D341Med (cell line): ENCODE results near the gene NRXN3.

Experiments used
- DNase-seq: peaks from one replicate; pipeline ENCODE4 v3.0.0; 2012; ENCODE audit warnings: low spot score

The NRXN3 gene

GRCh38 chr14:79638672-79639266, 1468.6 kb downstream of the NRXN3 start:
- DNase-seq, result no peak

GRCh38 chr14:79639613-79640012, 1469.4 kb downstream of the NRXN3 start:
- no peak for DNase-seq

DNA sequence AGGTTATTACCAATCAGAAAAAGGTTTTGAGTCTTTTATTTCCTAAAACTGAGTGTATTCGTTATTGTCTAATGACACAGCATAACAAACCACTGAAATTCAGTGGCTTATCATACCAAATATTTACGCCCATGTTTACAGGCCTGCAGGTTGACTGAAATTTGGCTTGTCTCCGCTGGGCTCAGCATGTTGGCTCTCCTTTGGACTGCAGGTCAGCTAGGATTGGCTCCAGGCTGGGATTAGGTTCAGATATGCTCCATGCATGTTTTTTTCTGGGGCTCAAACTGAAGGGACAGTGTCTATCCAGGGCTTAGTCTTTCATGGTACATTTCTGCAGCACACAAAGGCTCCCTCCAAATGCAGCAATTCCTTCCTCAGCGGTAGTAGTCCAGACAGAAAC, 1471.2 kb downstream of the NRXN3 start:
- DNase-seq, result no peak

GRCh38 chr14:79643132-79643531, 1473.0 kb downstream of the NRXN3 start:
- DNase-seq, result no peak

DNA sequence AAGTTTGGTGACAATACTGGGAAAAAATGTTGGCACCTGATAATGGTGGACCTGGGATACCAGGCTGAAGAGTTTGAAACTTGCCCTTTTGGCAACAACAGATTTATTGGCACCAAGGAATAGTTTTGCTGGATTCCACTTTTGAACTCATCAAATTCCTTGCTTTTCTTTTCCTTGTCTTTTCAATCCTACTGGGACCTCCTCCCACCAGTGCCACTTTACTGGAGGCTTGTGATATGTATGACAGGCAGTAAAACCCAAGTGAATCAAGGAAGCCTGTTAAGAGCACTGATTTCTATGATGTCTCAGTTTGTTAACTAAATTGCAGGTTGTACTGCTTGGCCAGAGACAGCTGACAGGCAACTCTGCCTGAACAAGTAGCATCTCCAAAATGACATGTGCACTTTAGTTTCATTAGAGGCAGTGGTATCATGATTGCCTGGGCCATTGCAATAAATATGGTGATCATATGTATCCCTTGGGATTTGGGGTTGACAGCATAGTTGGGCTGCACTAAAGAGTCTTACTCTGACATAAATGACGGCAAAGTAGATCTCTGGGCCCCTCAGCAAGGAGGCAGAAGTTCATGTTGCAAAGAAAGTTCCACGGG, 1475.7 kb downstream of the NRXN3 start:
- DNase-seq, result no peak

GRCh38 chr14:79649856-79650255, 1479.7 kb downstream of the NRXN3 start:
- no peak for DNase-seq

DNA sequence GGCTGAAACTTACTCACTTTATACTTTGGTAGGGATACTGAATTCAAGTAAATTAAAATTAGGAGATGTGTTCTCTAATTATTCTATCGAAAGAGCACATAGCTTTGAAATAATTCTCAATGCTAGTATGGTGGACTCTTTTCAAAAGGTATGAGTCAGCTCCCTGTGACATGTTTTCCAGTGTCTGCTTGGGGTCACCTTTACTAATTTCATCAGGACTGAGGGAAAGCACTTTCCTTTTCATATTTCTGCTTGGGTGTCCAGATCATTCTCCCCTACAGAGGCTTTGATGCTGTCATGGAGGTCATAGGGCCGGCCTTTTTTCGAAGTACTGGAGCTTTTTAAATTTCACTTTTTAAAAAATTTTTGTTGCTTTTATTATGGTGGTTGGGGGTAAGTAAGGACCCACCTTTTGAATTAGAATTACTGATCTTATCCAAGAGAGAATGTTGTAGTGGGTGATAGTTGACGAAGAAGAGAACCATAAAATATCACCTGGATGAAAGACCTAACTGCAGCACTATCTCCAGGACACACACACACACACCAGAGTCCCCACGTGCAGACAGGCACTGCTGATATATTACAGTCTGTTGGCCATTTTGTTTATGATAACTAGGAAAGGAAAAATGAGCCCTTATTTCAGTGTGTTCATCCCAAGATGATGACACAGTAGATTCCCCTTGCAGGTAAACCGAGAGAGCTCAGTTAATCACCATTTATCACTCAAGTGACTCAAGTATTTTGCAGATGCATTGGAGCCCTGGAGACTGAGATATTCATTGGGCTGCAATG, 1482.5 kb downstream of the NRXN3 start:
- DNase-seq, result no peak

DNA sequence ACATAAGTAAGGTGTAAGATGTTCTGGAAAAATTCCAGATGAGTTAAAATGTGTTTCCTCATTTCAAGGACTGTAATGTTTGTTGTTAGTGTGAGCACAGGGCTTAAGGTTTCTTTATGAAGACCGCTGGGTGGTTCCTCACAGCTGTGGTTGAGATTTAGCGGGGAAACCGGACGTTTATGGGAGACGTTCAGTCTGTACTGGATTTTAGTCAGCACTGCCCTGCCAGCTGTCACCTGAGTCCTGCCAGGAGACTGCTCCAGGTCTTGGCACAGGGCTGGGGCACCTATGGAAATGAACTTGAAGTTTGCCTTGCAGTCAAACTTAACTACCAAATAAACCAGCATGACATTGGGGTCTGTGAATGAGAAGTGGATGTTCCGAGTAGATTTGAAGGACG, 1485.9 kb downstream of the NRXN3 start:
- DNase-seq, result no peak

GRCh38 chr14:79656496-79656895, 1486.3 kb downstream of the NRXN3 start:
- no peak for DNase-seq

DNA sequence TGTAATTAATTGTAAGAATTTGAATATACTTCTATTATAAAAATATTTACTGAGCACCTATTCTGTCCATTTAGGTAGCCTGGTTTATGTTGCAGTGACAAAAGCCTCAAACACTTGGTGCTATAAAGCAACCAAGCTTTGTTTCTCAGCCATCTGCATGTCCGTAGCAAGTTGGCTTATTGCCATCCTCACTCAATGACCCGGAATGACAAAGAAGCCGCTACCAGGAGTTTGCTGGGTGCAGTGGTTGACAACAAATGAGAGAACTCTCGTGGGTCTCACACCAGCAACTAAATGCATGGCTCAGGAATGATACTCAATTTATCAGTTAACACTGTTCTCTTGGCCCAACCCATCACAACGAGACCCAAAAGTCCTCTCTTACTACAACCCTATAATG, 1488.0 kb downstream of the NRXN3 start:
- no peak for DNase-seq

- no peak for DNase-seq
Measured at GRCh38 chr14:79658769-79659168, 1488.6 kb downstream of the NRXN3 start.

DNA sequence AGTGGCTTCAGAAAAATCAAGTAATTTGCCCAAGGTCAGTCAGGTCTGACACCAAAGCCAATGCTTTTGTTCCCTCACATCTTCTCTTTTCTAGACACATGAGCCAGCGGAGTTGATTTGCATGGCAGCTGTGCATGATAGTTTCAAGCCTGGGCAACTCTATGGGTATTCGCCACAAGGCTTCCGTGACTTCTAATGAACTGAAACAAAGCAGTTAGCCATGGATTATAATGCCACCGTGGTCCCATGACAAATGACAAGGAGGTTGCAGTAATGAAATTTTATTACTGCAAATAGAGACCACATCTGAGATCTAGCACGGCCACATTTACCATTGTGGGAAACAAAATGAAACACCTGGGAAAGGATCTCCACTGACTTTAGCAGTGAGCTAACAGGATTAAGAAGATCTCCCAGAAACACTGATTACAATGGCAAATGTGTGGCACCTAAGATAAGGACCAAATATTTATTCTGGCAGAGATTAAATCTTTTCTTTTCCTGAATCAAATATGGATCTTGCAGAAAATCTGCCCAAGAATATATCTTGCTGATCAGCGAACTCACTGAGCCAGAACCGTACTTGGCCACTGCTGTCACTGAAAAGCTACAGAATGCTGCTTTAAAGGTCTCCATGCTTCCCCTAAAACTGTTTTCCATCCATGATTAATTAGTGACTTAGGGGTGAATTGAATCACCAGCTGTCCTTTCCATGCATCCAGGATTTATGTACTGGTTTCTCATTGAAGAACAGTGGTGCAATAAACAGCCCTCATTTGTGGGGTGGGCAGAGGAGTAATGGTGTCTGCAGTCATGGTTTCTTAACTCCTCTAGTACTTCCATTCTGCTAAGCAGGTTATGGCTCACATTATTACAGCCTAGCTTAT, 1490.1 kb downstream of the NRXN3 start:
- no peak for DNase-seq

DNA sequence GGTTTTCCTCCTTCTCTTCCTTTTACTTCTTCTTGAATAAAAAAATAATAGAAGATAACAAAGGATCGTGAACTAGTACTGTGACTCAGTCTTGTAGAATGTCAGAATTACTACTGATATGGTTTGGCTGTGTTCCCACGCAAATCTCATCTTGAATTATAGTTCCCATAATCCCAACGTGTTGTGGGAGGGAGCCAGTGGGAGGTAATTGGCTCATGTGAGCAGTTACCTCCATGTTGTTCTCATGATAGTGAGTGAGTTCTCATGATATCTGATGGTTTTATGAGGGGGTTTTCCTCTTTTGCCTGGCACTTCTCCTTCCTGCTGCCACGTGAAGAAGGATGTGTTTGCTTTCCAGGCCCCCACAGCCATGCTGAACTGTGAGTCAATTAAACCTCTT, 1491.6 kb downstream of the NRXN3 start:
- no peak for DNase-seq

DNA sequence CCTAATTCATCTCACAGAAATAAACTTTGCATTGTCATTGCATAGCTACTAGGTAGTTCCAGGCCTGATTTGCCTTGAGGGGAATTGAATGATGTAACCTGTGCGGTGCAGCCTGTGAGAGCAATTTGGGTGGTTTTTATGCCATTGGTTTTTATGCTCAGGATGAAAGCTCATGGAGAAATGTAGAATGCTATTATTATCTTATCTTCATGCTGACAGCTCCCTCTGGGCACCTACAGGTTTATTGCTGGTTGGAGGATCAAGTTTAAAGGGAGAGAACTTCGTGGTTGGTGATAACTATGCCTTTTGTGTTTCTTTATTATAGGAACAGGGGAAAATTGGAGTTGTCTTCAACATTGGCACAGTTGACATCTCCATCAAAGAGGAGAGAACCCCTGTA, 1493.3 kb downstream of the NRXN3 start:
- no peak for DNase-seq

GRCh38 chr14:79665556-79665955, 1495.4 kb downstream of the NRXN3 start:
- no peak for DNase-seq

DNA sequence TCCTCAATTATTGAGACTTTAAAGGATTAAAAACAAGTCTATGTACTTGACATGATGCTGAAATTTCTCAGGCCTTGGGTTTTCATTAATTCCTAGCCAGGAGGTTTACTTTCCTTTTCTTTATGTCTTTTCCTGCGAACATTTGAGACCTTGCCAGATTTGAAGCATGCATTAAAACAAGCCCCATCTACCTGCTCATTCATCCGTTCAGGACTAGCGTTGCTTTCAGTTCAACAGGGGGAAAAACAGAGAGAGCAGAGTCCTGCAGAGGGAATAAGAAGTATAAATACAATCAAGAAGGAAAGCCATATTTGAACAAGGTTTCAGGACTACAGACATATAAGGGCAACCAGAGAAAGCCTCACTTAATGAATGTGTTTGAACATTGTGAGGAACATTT, 1498.8 kb downstream of the NRXN3 start:
- no peak for DNase-seq

DNA sequence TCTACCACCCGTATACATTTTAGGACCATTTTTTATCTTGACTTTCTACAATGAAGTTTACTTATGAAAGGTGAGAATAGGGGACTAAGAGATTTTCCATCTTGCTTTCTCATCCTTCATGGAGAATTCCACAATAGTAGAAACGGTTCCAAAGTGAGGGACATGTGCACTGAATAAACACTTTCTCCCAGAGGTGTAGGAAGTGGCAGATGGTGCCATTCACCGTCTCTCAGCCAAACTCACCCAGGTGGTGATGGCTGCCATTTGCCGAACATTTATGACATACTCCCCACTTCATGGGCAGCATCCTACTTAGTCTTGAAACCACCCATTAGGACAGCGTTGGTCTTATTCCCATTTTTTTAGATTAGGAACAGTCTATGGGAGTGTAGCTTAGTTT, 1500.6 kb downstream of the NRXN3 start:
- DNase-seq, result no peak

DNA sequence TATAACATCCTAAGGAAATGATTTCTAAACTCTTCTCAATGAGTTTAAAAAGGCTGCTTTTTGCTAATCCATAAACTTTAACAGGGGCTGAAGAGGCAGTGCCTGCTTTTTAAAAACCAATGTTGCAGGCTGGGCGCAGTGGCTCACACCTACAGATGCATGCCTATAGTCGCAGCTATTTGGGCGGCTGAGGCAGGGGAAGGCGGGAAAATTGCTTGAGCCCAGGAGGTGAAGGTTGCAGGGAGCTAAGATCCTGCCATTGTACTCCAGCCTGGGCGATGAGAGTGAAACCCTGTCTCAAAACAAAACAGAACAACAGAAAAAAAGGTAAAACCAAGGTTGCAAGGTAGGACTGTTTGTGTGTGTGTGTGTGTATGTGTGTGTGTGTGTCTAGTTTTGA, 1509.9 kb downstream of the NRXN3 start:
- no peak for DNase-seq

GRCh38 chr14:79686196-79686595, 1516.0 kb downstream of the NRXN3 start:
- DNase-seq, result no peak

GRCh38 chr14:79690960-79691359, 1520.8 kb downstream of the NRXN3 start:
- no peak for DNase-seq

DNA sequence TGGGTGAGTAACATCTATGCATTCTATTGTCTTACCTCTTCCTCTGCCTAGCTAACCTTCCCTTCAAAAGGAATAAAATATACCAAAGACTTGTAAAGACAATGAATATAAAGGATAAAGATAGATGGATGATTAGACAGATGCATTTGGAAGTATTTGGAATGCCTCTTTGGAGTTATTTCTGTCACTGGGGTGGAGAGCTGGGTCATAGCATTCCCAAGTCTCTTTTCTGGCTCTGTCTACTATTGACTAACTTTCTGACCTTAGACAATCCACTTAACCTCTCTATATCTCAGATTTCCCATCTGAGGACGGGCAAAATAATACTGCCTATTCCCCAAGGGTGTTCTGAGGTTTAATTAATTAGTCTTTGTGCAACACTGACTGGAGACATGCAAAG, 1523.8 kb downstream of the NRXN3 start:
- DNase-seq, result no peak

GRCh38 chr14:79695307-79695706, 1525.1 kb downstream of the NRXN3 start:
- no peak for DNase-seq

- no peak for DNase-seq
Measured at GRCh38 chr14:79698298-79698711, 1528.1 kb downstream of the NRXN3 start.
